NB4 (cell line): ENCODE measurements around the gene KYNU.

ENCODE experiments used
- DNase-seq: peaks from one replicate; pipeline ENCODE4 v3.0.0; 2010; ENCODE audit warnings: low read depth
- H3K4me3 ChIP-seq: one replicate; pipeline ENCODE4 v1.5.1; 2011; ENCODE audit warnings: mild to moderate bottlenecking, low read depth, low read length, moderate library complexity
- CTCF ChIP-seq: IDR thresholded peaks from one replicate; pipeline ENCODE4 v1.5.1; 2012; ENCODE audit warnings: low read depth, low read length
- MYC ChIP-seq: IDR thresholded peaks from 2 replicates; pipeline ENCODE4 v1.6.1; 2011; ENCODE audit warnings: low read depth, low read length
- POLR2A ChIP-seq: IDR thresholded peaks from 2 replicates; pipeline ENCODE4 v1.6.1; 2011; ENCODE audit warnings: mild to moderate bottlenecking; ENCODE audit not compliant: insufficient read length; ENCODE audit errors: extremely low read depth
- TF ChIP-seq, protein P1 (sequence below): IDR thresholded peaks from 2 replicates; pipeline ENCODE4 v1.6.1; 2011; ENCODE audit warnings: low read depth, low read length

The KYNU gene

DNA sequence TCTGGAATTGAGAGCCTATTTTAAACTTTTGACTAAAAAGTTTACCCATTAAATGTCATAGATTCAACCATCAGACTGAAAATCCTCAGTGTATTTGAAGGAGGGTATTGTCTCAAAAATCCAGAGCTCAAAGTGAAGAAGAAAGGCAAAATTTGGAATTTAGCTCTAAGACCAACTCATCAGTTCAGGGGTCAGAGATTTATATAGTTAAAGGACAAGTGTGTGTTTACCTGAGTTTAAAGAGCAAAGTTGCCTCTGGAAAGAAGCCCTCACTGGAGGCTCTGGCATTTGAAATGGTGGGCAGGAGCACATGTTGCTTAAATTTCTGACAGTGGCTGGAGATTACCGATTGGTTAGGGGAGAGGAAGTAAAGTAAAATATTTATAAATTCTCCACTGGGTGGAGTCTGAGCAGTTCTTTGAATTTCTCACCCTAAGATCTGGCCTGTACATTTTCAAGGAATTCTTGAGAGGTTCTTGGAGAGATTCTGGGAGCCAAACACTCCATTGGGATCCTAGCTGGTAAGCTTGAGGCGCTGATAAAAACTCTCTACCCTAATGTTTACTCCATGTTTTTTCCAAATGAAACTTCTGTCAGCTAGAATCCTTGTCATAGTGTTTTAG is at the start of gene KYNU:
KYNU (plus strand) TSS at position 449 of the 623 bp plus-strand sequence. CDS start 7,704 bp downstream, outside the sequence.
- peak within 1 kb of the TSS; percentile 45 for H3K4me3 ChIP-seq
- no peak for TF ChIP-seq POLR2A
- TF ChIP-seq, protein P1, sequence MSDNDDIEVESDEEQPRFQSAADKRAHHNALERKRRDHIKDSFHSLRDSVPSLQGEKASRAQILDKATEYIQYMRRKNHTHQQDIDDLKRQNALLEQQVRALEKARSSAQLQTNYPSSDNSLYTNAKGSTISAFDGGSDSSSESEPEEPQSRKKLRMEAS, result peak; percentile 77
- TF ChIP-seq MYC, result peak; percentile 47; the same call in 1 of the 2 replicates
- no peak for TF ChIP-seq CTCF
- peak; percentile 59 for DNase-seq

DNA sequence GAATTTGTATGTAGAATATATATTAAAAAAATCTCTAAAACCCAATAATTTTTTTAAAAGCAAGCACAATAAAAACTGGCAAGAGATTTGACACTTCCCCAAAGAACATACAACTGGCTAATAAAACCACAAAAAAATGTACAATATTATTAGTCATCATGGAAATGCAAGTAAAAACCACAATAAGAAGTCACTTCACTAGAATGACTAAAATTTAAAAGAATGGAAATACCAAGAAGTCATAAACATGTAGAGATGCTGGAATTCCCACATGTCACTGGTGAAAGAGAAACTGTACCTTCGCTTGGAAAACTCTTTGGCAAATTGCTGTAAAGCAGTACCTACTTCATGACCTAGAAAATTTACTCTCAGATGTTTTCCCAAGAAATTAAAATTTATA is 43.4 kb upstream of the KYNU start:
- TF ChIP-seq, protein P1, result no peak
- no peak for TF ChIP-seq CTCF
- TF ChIP-seq POLR2A, result no peak
- no peak for TF ChIP-seq MYC
- DNase-seq, result no peak

DNA sequence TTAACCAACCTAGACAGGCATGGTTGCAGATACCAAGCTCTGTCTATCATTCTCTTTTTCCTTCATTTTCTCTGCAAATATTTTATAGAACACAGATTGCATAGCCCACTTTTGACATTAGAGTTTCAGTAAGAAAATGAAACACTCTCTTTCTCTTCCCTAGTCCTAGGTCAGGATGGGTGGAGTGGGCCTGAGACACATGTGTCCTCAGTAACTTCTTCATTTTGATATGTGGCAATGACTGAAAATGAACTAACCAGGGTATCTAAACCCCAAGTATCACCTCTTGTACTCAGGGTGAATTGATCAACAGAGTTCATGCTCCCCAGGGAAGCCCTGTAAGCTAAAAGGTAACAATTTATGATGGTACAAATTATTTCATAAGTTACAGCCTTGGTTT is 37.0 kb upstream of the KYNU start:
- DNase-seq, result no peak
- no peak overlapping the region for H3K4me3 ChIP-seq
- TF ChIP-seq CTCF, result no peak
- TF ChIP-seq, protein P1, result no peak
- no peak for TF ChIP-seq MYC
- TF ChIP-seq POLR2A, result no peak

More for the DNA sequence above, 43.4 kb upstream of the KYNU start:
- H3K4me3 ChIP-seq, result no peak overlapping the region

- H3K4me3 ChIP-seq, result no peak overlapping the region
- DNase-seq, result no peak
Measured at GRCh38 chr2:142841788-142842187, 35.7 kb upstream of the KYNU start.

DNA sequence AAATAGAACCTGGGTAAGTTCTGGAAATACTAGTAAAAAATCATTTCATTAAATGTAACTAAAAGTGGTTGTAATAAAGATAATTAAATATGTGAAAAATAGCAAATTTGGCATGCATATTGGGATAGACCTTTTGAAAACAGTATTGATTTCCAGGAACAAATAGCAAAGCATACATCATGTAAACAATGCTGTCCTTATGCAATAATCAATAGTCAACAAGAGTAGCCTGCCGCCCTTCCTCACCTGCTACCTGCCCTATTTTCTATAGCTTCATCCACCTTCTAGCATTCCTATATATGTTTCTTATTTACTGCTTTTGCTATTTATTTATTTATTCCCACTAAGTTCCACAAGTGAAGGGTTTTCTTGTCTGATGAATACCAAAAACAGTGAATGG is 35.1 kb upstream of the KYNU start:
- H3K4me3 ChIP-seq, result no peak overlapping the region
- DNase-seq, result no peak
- TF ChIP-seq MYC (no peak), CTCF (no peak), POLR2A (no peak)
- TF ChIP-seq, protein P1, result no peak

More at GRCh38 chr2:142841788-142842187, 35.7 kb upstream of the KYNU start:
- TF ChIP-seq MYC, result no peak
- TF ChIP-seq, protein P1, result no peak
- no peak for TF ChIP-seq POLR2A
- TF ChIP-seq CTCF, result no peak
